ENCODE measurements around the gene SYNPO2. TPM values are rescaled to one million over a fixed set of nuclear protein-coding genes. Genes with fewer than 3 reads are reported as not detected.

SYNPO2 gene
- total RNA-seq, 1 donor from 2014 or later: 109 TPM

DNA sequence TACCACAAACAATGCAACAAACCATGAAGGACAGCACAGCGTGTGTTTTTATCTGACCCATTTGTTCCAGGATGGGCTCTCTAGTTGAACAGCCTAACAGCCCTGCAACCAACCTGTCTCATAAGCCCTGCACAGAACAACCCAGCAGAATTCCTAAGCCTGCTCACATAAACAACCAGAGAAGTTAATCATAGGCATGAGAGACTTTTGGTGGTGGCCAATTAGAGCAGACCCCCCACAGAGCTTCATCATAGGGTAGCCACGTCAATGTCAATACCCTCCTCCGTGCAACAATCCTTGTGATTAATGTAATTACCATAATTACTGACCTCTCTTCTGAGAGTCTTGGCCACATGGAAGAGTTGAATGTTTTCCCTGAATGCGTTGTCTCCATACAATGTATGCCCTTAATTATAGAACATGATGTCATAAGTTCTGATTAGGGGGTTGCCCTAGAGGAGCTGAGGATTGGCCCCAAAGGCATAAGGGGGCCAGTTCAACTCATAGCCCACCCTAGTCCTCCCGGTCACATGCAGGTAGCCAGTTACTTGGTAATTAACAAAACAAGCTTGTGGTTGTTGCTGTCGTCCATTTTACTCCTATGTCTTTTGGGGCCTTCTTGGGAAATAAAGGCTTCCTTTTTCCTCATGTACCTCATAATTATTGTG lies 92.7 kb downstream of the SYNPO2 start:
- DNase-seq (ENCODE audit: extremely low spot score in 2 of 2): no peak
- no peak overlapping the region for H3K4me3 ChIP-seq
- intact Hi-C loops (cut with DNase I): loop anchor here (5.0 kb wide), 1 partner anchor 306 kb away; no protein-coding TSS in a partner anchor
- H3K9me3 ChIP-seq: no peaks in the 10 kb centered on the region
- H3K4me1 ChIP-seq: no peaks in the 10 kb centered on the region
- H3K27me3 ChIP-seq: no peaks in the 10 kb centered on the region
- no peaks in the 10 kb centered on the region for H3K36me3 ChIP-seq
- peak overlapping the region; percentile 16 for H3K27ac ChIP-seq
- TF ChIP-seq, protein P1, sequence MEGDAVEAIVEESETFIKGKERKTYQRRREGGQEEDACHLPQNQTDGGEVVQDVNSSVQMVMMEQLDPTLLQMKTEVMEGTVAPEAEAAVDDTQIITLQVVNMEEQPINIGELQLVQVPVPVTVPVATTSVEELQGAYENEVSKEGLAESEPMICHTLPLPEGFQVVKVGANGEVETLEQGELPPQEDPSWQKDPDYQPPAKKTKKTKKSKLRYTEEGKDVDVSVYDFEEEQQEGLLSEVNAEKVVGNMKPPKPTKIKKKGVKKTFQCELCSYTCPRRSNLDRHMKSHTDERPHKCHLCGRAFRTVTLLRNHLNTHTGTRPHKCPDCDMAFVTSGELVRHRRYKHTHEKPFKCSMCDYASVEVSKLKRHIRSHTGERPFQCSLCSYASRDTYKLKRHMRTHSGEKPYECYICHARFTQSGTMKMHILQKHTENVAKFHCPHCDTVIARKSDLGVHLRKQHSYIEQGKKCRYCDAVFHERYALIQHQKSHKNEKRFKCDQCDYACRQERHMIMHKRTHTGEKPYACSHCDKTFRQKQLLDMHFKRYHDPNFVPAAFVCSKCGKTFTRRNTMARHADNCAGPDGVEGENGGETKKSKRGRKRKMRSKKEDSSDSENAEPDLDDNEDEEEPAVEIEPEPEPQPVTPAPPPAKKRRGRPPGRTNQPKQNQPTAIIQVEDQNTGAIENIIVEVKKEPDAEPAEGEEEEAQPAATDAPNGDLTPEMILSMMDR (IDR thresholded peaks at IDR 0.05): no peak
- TF ChIP-seq POLR2A (IDR thresholded peaks at IDR 0.05) (no peak), POLR2AphosphoS5 (IDR thresholded peaks at IDR 0.05; ENCODE audit: insufficient read depth in 1 of 2, low read depth in 1 of 2) (no peak)

DNA sequence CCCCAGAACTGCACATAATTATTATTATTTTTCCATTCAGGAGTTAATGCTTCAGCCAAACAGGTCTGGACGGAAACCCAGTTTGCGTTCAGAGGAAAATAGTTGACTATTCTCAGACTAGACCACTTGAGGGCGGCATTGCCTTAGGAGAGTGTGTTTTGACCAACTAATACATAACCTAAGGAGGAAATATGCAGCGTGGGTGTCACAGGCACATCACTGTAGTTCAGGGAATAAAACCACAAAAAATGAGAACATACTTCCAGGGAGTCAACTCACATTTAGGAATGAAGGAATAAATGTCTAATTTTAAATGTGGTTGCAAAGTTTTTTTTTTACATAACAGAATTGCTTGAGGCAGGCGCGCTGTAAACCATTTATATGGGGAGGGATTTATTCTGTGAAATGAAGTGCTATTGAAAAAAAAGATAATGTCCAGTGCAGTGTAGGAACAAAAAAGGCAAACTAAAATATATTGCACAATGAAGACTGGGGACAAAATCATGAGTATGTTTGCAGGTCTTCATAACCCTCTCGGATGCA lies 93.3 kb downstream of the SYNPO2 start:
- Histone ChIP-seq H3K9me3 (no peaks in the 10 kb centered on the region), H3K36me3 (no peaks in the 10 kb centered on the region), H3K27me3 (no peaks in the 10 kb centered on the region), H3K4me3 (no peak overlapping the region), H3K27ac (peak overlapping the region; percentile 21), H3K4me1 (no peaks in the 10 kb centered on the region)
- intact Hi-C loops (cut with DNase I): loop anchor here (5.0 kb wide), 1 partner anchor 305 kb away; no protein-coding TSS in a partner anchor
- no peak for DNase-seq (ENCODE audit: extremely low spot score in 2 of 2)
- no peak for TF ChIP-seq POLR2A (IDR thresholded peaks at IDR 0.05)
- TF ChIP-seq, protein P1 (IDR thresholded peaks at IDR 0.05): peak; percentile 61 to 82 (median 66)
- no peak for TF ChIP-seq POLR2AphosphoS5 (IDR thresholded peaks at IDR 0.05; ENCODE audit: insufficient read depth in 1 of 2, low read depth in 1 of 2)

DNA sequence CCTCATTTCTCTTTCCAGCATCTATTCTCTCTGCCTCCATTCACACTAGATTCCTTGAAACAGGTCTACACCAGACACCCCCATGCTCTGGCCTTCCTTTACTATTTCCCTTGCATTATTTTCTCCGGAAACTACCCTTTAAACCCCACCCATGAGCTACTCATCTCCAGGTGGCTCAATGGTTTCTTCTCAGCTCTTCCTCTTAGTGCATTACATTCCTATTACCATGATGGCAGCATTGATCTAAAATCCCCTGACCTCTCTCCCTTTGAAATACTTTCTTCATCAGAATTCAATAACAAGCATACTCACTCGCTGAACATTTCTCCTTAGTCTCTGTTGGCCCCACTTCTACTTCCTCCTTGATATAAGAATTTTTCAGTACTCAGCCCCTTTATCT lies 94.6 kb downstream of the SYNPO2 start:
- TF ChIP-seq, protein P1 (IDR thresholded peaks at IDR 0.05): no peak
- no peak for TF ChIP-seq POLR2A (IDR thresholded peaks at IDR 0.05)
- no peak for TF ChIP-seq POLR2AphosphoS5 (IDR thresholded peaks at IDR 0.05; ENCODE audit: insufficient read depth in 1 of 2, low read depth in 1 of 2)
- H3K36me3 ChIP-seq: no peaks in the 10 kb centered on the region
- DNase-seq (ENCODE audit: extremely low spot score in 2 of 2): no peak
- H3K9me3 ChIP-seq: no peaks in the 10 kb centered on the region
- H3K4me1 ChIP-seq: peaks cover 10% of the 10 kb centered on the region
- peak overlapping the region; percentile 21 for H3K27ac ChIP-seq
- H3K27me3 ChIP-seq: no peaks in the 10 kb centered on the region
- H3K4me3 ChIP-seq: no peak overlapping the region
- intact Hi-C loops (cut with DNase I): loop anchor here (5.0 kb wide), 1 partner anchor 304 kb away; no protein-coding TSS in a partner anchor

DNA sequence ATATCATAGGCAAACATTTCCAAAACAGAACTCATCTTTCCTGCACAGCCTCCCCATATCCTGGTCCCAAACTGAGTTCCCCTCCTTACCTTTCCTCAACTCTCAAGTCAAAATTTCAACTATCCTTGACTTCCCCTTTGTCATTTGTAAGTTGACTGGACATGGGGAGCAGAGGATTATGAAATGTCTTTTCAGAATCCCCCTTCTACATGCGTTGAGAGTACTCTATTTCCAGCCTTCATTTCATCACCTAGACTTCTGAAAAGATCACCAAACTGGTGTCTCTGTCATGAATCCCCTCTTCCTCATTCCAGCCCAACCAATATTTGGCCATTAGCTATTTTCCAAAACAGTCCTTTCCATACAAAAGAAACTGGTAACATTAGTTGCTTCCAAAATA lies 95.2 kb downstream of the SYNPO2 start:
- TF ChIP-seq POLR2A (IDR thresholded peaks at IDR 0.05): no peak
- TF ChIP-seq, protein P1 (IDR thresholded peaks at IDR 0.05): no peak
- no peak for TF ChIP-seq POLR2AphosphoS5 (IDR thresholded peaks at IDR 0.05; ENCODE audit: insufficient read depth in 1 of 2, low read depth in 1 of 2)
- Histone ChIP-seq H3K27ac (no peak overlapping the region), H3K4me3 (no peak overlapping the region), H3K9me3 (no peaks in the 10 kb centered on the region), H3K4me1 (peaks cover 16% of the 10 kb centered on the region), H3K36me3 (no peaks in the 10 kb centered on the region), H3K27me3 (no peaks in the 10 kb centered on the region)
- intact Hi-C loops (cut with DNase I): loop anchor here (5.0 kb wide), 1 partner anchor 303 kb away; no protein-coding TSS in a partner anchor
- no peak for DNase-seq (ENCODE audit: extremely low spot score in 2 of 2)

Data from vagina (tissue), 2 donors.